Trophoblast cell (in vitro differentiated cells and primary cell): ENCODE data around the gene SERPINH1.

ENCODE experiments used
- DNase-seq, 2 donors: peaks; one replicate each; pipeline ENCODE4 v3.0.0-alpha.2; 2016
- H2AFZ ChIP-seq: 2 replicates; pipeline ENCODE4 v1.6.1; 2013; ENCODE audit warnings: low read length, moderate library complexity, mild to moderate bottlenecking; ENCODE audit not compliant: insufficient read depth, poor library complexity
- H2AK5ac ChIP-seq: 2 replicates; pipeline ENCODE4 v1.6.1; 2013; ENCODE audit warnings: mild to moderate bottlenecking, low read length
- H2BK120ac ChIP-seq: 2 replicates; pipeline ENCODE4 v1.6.1; 2013; ENCODE audit warnings: low read length, mild to moderate bottlenecking, moderate library complexity; ENCODE audit not compliant: insufficient read depth, poor library complexity
- H2BK12ac ChIP-seq: 2 replicates; pipeline ENCODE4 v1.6.1; 2013; ENCODE audit warnings: mild to moderate bottlenecking, low read length, moderate library complexity
- H2BK5ac ChIP-seq: 2 replicates; pipeline ENCODE4 v1.6.1; 2013; ENCODE audit warnings: low read length, low read depth, moderate library complexity, mild to moderate bottlenecking; ENCODE audit not compliant: poor library complexity
- H3K14ac ChIP-seq: 2 replicates; pipeline ENCODE4 v1.6.1; 2013; ENCODE audit warnings: mild to moderate bottlenecking, low read length
- H3K18ac ChIP-seq: 2 replicates; pipeline ENCODE4 v1.6.1; 2013; ENCODE audit warnings: mild to moderate bottlenecking, low read length
- H3K23ac ChIP-seq: 2 replicates; pipeline ENCODE4 v1.6.1; 2013; ENCODE audit warnings: low read length
- H3K27ac ChIP-seq: 2 replicates; pipeline ENCODE4 v1.5.1; 2013; ENCODE audit warnings: low read depth, mild to moderate bottlenecking, inconsistent platforms, low read length, moderate library complexity
- H3K27me3 ChIP-seq: 2 replicates; pipeline ENCODE4 v1.6.1; 2013; ENCODE audit warnings: inconsistent platforms, mild to moderate bottlenecking, low read length, moderate library complexity; ENCODE audit not compliant: insufficient read depth
- H3K36me3 ChIP-seq, 2 experiments: 1 replicate in 1 of 2; 2 replicates in 1 of 2; pipeline ENCODE4 v1.6.1; 2013; ENCODE audit warnings: low read length in 2 of 2, mild to moderate bottlenecking in 2 of 2, moderate library complexity in 1 of 2; ENCODE audit not compliant: insufficient read depth in 2 of 2, control insufficient read depth in 1 of 2
- H3K4ac ChIP-seq: 2 replicates; pipeline ENCODE4 v1.6.1; 2013; ENCODE audit warnings: low read depth, mild to moderate bottlenecking, low read length, moderate library complexity
- H3K4me1 ChIP-seq, 2 experiments: 1 replicate in 1 of 2; 2 replicates in 1 of 2; pipeline ENCODE4 v1.6.1; 2013; ENCODE audit warnings: low read length in 2 of 2, mild to moderate bottlenecking in 2 of 2, moderate library complexity in 1 of 2; ENCODE audit not compliant: insufficient read depth in 2 of 2, control insufficient read depth in 1 of 2
- H3K4me2 ChIP-seq: 2 replicates; pipeline ENCODE4 v1.6.1; 2013; ENCODE audit warnings: inconsistent platforms, mild to moderate bottlenecking, low read length, moderate library complexity
- H3K4me3 ChIP-seq: 2 replicates; pipeline ENCODE4 v1.5.1; 2013; ENCODE audit warnings: mild to moderate bottlenecking, low read depth, low read length, inconsistent platforms
- H3K79me1 ChIP-seq: one replicate; pipeline ENCODE4 v1.6.1; 2013; ENCODE audit warnings: low read length
- H3K79me2 ChIP-seq: 2 replicates; pipeline ENCODE4 v1.6.1; 2013; ENCODE audit warnings: low read length, mild to moderate bottlenecking; ENCODE audit not compliant: control insufficient read depth, insufficient read depth, poor library complexity
- H3K9ac ChIP-seq: 2 replicates; pipeline ENCODE4 v1.6.1; 2013; ENCODE audit warnings: mild to moderate bottlenecking, low read length
- H3K9me3 ChIP-seq: 2 replicates; pipeline ENCODE4 v1.6.1; 2013; ENCODE audit warnings: low read depth, mild to moderate bottlenecking, control low read depth, inconsistent platforms, low read length; ENCODE audit not compliant: insufficient read depth
- H4K12ac ChIP-seq: 2 replicates; pipeline ENCODE4 v1.6.1; 2013; ENCODE audit warnings: low read depth, mild to moderate bottlenecking, low read length, moderate library complexity
- H4K8ac ChIP-seq: 2 replicates; pipeline ENCODE4 v1.6.1; 2013; ENCODE audit warnings: low read depth, mild to moderate bottlenecking, low read length, moderate library complexity
- H4K91ac ChIP-seq: one replicate; pipeline ENCODE4 v1.6.1; 2013; ENCODE audit warnings: low read depth, mild to moderate bottlenecking, low read length, moderate library complexity
- WGBS: extraction: QIAGEN DNeasy Blood & Tissue Kit; methylation state at CpG from one replicate; pipeline ENCODE4 v1.1.7; 2013; ENCODE audit warnings: missing lambda C conversion rate; ENCODE audit not compliant: insufficient read length, insufficient coverage; ENCODE audit errors: extremely low coverage; 5-methylcytosine and 5-hydroxymethylcytosine counted together

Gene SERPINH1

GRCh38 chr11:75591371-75591770, 29.3 kb downstream of the SERPINH1 start:
- H3K36me3 ChIP-seq: no peaks in the 10 kb centered on the region
- H4K8ac ChIP-seq: no peak overlapping the region
- H3K27me3 ChIP-seq: no peaks in the 10 kb centered on the region
- no peak overlapping the region for H3K4ac ChIP-seq
- H3K79me2 ChIP-seq: no peaks in the 10 kb centered on the region
- H2BK5ac ChIP-seq: no peak overlapping the region
- H3K9me3 ChIP-seq: peaks cover 2% of the 10 kb centered on the region
- H2AFZ ChIP-seq: no peak overlapping the region
- no peak overlapping the region for H3K14ac ChIP-seq
- no peak overlapping the region for H3K4me2 ChIP-seq
- no peaks in the 10 kb centered on the region for H3K79me1 ChIP-seq
- no peak overlapping the region for H4K91ac ChIP-seq
- H2BK12ac ChIP-seq: no peak overlapping the region
- H3K23ac ChIP-seq: no peak overlapping the region
- no peak overlapping the region for H2AK5ac ChIP-seq
- H3K4me1 ChIP-seq: no peaks in the 10 kb centered on the region
- no CpG with 5 or more reads among the region's 8 CpGs for WGBS
- no peak overlapping the region for H3K9ac ChIP-seq
- H3K18ac ChIP-seq: no peak overlapping the region
- H2BK120ac ChIP-seq: no peak overlapping the region
- no peak for DNase-seq
- H3K27ac ChIP-seq: no peak overlapping the region
- H4K12ac ChIP-seq: no peak overlapping the region
- no peak overlapping the region for H3K4me3 ChIP-seq

- H3K36me3 ChIP-seq: no peaks in the 10 kb centered on the region
- H2BK12ac ChIP-seq: no peak overlapping the region
- no peaks in the 10 kb centered on the region for H3K79me2 ChIP-seq
- no peak overlapping the region for H3K27ac ChIP-seq
- no peak overlapping the region for H2BK5ac ChIP-seq
- H4K8ac ChIP-seq: no peak overlapping the region
- H3K4me2 ChIP-seq: no peak overlapping the region
- no peaks in the 10 kb centered on the region for H3K79me1 ChIP-seq
- H2AFZ ChIP-seq: no peak overlapping the region
- H3K27me3 ChIP-seq: no peaks in the 10 kb centered on the region
- H4K91ac ChIP-seq: no peak overlapping the region
- H3K4me3 ChIP-seq: no peak overlapping the region
- no peak overlapping the region for H3K4ac ChIP-seq
- no peak overlapping the region for H4K12ac ChIP-seq
- no peak for DNase-seq
- H2BK120ac ChIP-seq: no peak overlapping the region
- H3K9ac ChIP-seq: no peak overlapping the region
- H3K14ac ChIP-seq: no peak overlapping the region
- no peaks in the 10 kb centered on the region for H3K4me1 ChIP-seq
- no CpG with 5 or more reads among the region's 6 CpGs for WGBS
- no peak overlapping the region for H2AK5ac ChIP-seq
- no peak overlapping the region for H3K23ac ChIP-seq
- no peak overlapping the region for H3K18ac ChIP-seq
- H3K9me3 ChIP-seq: peaks cover 2% of the 10 kb centered on the region
Measured at GRCh38 chr11:75591966-75592365, 29.9 kb downstream of the SERPINH1 start.

GRCh38 chr11:75592715-75593114, 30.7 kb downstream of the SERPINH1 start:
- H3K23ac ChIP-seq: no peak overlapping the region
- no peak overlapping the region for H2AK5ac ChIP-seq
- no peak overlapping the region for H3K27ac ChIP-seq
- no CpG with 5 or more reads among the region's 2 CpGs for WGBS
- H3K18ac ChIP-seq: no peak overlapping the region
- no peak overlapping the region for H3K14ac ChIP-seq
- H3K4me1 ChIP-seq: no peaks in the 10 kb centered on the region
- H3K27me3 ChIP-seq: no peaks in the 10 kb centered on the region
- no peaks in the 10 kb centered on the region for H3K36me3 ChIP-seq
- H3K9ac ChIP-seq: no peak overlapping the region
- H2BK120ac ChIP-seq: no peak overlapping the region
- H3K79me2 ChIP-seq: no peaks in the 10 kb centered on the region
- H3K9me3 ChIP-seq: peaks cover 2% of the 10 kb centered on the region
- no peaks in the 10 kb centered on the region for H3K79me1 ChIP-seq
- H4K91ac ChIP-seq: no peak overlapping the region
- no peak overlapping the region for H3K4ac ChIP-seq
- no peak overlapping the region for H3K4me3 ChIP-seq
- no peak overlapping the region for H3K4me2 ChIP-seq
- H2BK5ac ChIP-seq: no peak overlapping the region
- DNase-seq: no peak
- no peak overlapping the region for H2BK12ac ChIP-seq
- no peak overlapping the region for H2AFZ ChIP-seq
- no peak overlapping the region for H4K8ac ChIP-seq
- no peak overlapping the region for H4K12ac ChIP-seq

GRCh38 chr11:75593286-75593915, 31.3 kb downstream of the SERPINH1 start:
- no CpG with 5 or more reads among the region's 2 CpGs for WGBS
- Histone ChIP-seq H3K9me3 (peaks cover 2% of the 10 kb centered on the region), H3K27me3 (no peaks in the 10 kb centered on the region), H4K91ac (no peak overlapping the region), H4K12ac (no peak overlapping the region), H3K4ac (no peak overlapping the region), H3K23ac (no peak overlapping the region), H3K27ac (no peak overlapping the region), H3K14ac (no peak overlapping the region), H3K9ac (no peak overlapping the region), H3K79me2 (no peaks in the 10 kb centered on the region), H2BK120ac (no peak overlapping the region), H2BK12ac (no peak overlapping the region), H3K79me1 (no peaks in the 10 kb centered on the region), H2AFZ (no peak overlapping the region), H2AK5ac (no peak overlapping the region), H3K4me2 (no peak overlapping the region), H3K18ac (no peak overlapping the region), H3K4me1 (no peaks in the 10 kb centered on the region), H4K8ac (no peak overlapping the region), H3K4me3 (no peak overlapping the region), H3K36me3 (no peaks in the 10 kb centered on the region), H2BK5ac (no peak overlapping the region)
- no peak for DNase-seq
